ENCODE measurements around the gene MRPS18A. TPM values are rescaled to one million over a fixed set of nuclear protein-coding genes. Genes with fewer than 3 reads are reported as not detected.
A peak's percentile ranks its signal among the peaks of the same experiment; 100 is the strongest.

Gene MRPS18A
- total RNA-seq, 1 donor from 2014 or later, result 44.4 TPM

DNA sequence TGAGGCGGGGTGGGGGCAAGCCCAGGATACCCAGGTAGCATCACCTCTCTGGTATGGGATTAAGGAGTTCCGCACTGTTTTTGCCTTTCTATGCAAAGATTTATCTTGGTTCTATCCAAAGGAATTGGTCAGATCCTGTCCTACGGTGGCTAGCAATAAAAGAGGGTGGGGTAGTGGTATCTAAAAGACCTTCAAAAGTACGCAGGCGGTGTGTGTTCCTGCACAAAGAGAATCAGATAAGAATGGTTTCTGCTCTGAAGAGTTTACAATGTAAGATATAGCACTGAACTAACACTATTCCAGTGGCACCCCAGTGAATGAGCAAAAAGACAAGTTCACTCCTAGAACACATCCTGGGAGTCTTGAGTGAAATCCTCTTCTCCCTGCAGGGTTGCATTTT, 6.3 kb downstream of the MRPS18A start:
- Histone ChIP-seq H3K36me3 (ENCODE audit: control insufficient read depth in 3 of 3, insufficient read depth in 3 of 3, low read length in 3 of 3) (peaks cover 10 to 31% (median 13%) of the 10 kb centered on the region in 3 donors), H3K9me3 (ENCODE audit: control insufficient read depth in 3 of 3, low read length in 3 of 3) (no peaks in the 10 kb centered on the region), H3K4me1 (ENCODE audit: control insufficient read depth in 3 of 3, insufficient read depth in 3 of 3, low read length in 3 of 3) (peaks cover 47 to 92% (median 83%) of the 10 kb centered on the region in 3 donors), H3K27me3 (ENCODE audit: control insufficient read depth in 3 of 3, insufficient read depth in 3 of 3, low read length in 3 of 3) (no peaks in the 10 kb centered on the region), H3K9ac (ENCODE audit: low read depth in 1 of 3, low read length in 3 of 3) (no peak overlapping the region), H3K4me3 (ENCODE audit: low read length in 3 of 3) (no peak overlapping the region), H3K27ac (ENCODE audit: low read depth, low read length) (no peak overlapping the region)

DNA sequence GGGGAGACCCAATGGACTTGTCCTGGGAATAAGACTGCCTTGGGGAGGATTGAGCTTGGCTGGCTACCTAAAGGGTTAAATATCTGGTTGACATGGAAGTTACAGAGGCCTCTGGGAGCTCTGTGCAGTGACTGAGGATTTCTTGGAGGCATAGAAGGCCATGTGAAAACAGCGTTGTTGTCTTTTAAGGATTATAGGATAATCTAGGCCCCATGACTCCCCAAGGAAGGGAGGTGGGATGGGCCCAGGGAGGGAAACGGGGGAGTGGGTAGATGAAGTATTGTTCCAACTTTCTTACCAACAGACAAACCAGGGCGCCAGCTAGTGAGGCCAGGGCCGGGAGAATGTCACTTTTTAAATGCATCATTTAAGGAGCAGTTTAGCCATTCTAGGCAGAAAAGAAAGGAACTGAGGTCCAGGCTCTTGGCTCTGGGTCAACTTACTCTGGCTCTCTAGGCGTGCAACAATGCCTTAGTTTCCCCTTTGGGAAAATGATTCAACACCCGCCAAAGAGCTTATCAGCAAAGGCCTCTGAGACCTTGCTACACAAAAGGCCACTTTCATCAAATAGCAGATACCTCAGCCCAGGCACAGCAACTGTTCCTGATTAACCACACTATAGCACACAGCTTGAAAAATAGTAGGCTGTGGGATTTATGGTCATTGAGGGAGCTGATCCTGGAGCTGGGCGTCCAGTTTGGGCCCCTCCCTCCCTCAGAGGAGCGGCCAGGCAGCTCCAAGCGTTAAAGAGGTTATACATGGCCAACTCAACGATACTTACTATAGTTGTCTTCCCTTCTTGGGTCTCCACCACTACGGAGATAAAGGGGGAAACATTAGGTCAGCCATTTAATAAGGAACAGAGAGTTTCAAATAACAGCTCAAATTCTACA, 7.0 kb downstream of the MRPS18A start:
- H3K9me3 ChIP-seq (ENCODE audit: control insufficient read depth in 3 of 3, low read length in 3 of 3), result no peaks in the 10 kb centered on the region
- peaks cover 10 to 34% (median 13%) of the 10 kb centered on the region in 3 donors for H3K36me3 ChIP-seq (ENCODE audit: control insufficient read depth in 3 of 3, insufficient read depth in 3 of 3, low read length in 3 of 3)
- peaks cover 51 to 93% (median 89%) of the 10 kb centered on the region in 3 donors for H3K4me1 ChIP-seq (ENCODE audit: control insufficient read depth in 3 of 3, insufficient read depth in 3 of 3, low read length in 3 of 3)
- no peaks in the 10 kb centered on the region for H3K27me3 ChIP-seq (ENCODE audit: control insufficient read depth in 3 of 3, insufficient read depth in 3 of 3, low read length in 3 of 3)
- no peak overlapping the region for H3K9ac ChIP-seq (ENCODE audit: low read depth in 1 of 3, low read length in 3 of 3)
- H3K4me3 ChIP-seq (ENCODE audit: low read length in 3 of 3), result no peak overlapping the region
- no peak overlapping the region for H3K27ac ChIP-seq (ENCODE audit: low read depth, low read length)

- Histone ChIP-seq H3K4me3 (ENCODE audit: low read length in 3 of 3) (no peak overlapping the region), H3K9ac (ENCODE audit: low read depth in 1 of 3, low read length in 3 of 3) (peak overlapping the region; percentile 1 to 75 (median 9)), H3K9me3 (ENCODE audit: control insufficient read depth in 3 of 3, low read length in 3 of 3) (no peaks in the 10 kb centered on the region), H3K27ac (ENCODE audit: low read depth, low read length) (peak overlapping the region; percentile 86), H3K36me3 (ENCODE audit: control insufficient read depth in 3 of 3, insufficient read depth in 3 of 3, low read length in 3 of 3) (peaks cover 19 to 49% (median 27%) of the 10 kb centered on the region in 3 donors), H3K27me3 (ENCODE audit: control insufficient read depth in 3 of 3, insufficient read depth in 3 of 3, low read length in 3 of 3) (no peaks in the 10 kb centered on the region), H3K4me1 (ENCODE audit: control insufficient read depth in 3 of 3, insufficient read depth in 3 of 3, low read length in 3 of 3) (peaks cover 60 to 96% (median 95%) of the 10 kb centered on the region in 3 donors)
These were observed 8.5 kb downstream of the MRPS18A start for GRCh38 chr6:43679057-43679456.

- Histone ChIP-seq H3K27ac (ENCODE audit: low read depth, low read length) (peak overlapping the region; percentile 86), H3K27me3 (ENCODE audit: control insufficient read depth in 3 of 3, insufficient read depth in 3 of 3, low read length in 3 of 3) (no peaks in the 10 kb centered on the region), H3K36me3 (ENCODE audit: control insufficient read depth in 3 of 3, insufficient read depth in 3 of 3, low read length in 3 of 3) (peaks cover 24 to 54% (median 30%) of the 10 kb centered on the region in 3 donors), H3K9ac (ENCODE audit: low read depth in 1 of 3, low read length in 3 of 3) (peak overlapping the region; percentile 1 to 75 (median 9)), H3K9me3 (ENCODE audit: control insufficient read depth in 3 of 3, low read length in 3 of 3) (no peaks in the 10 kb centered on the region), H3K4me3 (ENCODE audit: low read length in 3 of 3) (no peak overlapping the region), H3K4me1 (ENCODE audit: control insufficient read depth in 3 of 3, insufficient read depth in 3 of 3, low read length in 3 of 3) (peaks cover 67 to 96% (median 95%) of the 10 kb centered on the region in 3 donors)
These were observed 9.2 kb downstream of the MRPS18A start for GRCh38 chr6:43678341-43678740.

GRCh38 chr6:43677759-43678158, 9.8 kb downstream of the MRPS18A start:
- Histone ChIP-seq H3K9ac (ENCODE audit: low read depth in 1 of 3, low read length in 3 of 3) (peak overlapping the region; percentile 24 to 77 (median 52)), H3K9me3 (ENCODE audit: control insufficient read depth in 3 of 3, low read length in 3 of 3) (no peaks in the 10 kb centered on the region), H3K27ac (ENCODE audit: low read depth, low read length) (peak overlapping the region; percentile 86), H3K27me3 (ENCODE audit: control insufficient read depth in 3 of 3, insufficient read depth in 3 of 3, low read length in 3 of 3) (no peaks in the 10 kb centered on the region), H3K4me1 (ENCODE audit: control insufficient read depth in 3 of 3, insufficient read depth in 3 of 3, low read length in 3 of 3) (peaks cover 67 to 96% (median 94%) of the 10 kb centered on the region in 3 donors), H3K4me3 (ENCODE audit: low read length in 3 of 3) (peak overlapping the region in 1 of 3 donors; percentile 58), H3K36me3 (ENCODE audit: control insufficient read depth in 3 of 3, insufficient read depth in 3 of 3, low read length in 3 of 3) (peaks cover 24 to 54% (median 30%) of the 10 kb centered on the region in 3 donors)

DNA sequence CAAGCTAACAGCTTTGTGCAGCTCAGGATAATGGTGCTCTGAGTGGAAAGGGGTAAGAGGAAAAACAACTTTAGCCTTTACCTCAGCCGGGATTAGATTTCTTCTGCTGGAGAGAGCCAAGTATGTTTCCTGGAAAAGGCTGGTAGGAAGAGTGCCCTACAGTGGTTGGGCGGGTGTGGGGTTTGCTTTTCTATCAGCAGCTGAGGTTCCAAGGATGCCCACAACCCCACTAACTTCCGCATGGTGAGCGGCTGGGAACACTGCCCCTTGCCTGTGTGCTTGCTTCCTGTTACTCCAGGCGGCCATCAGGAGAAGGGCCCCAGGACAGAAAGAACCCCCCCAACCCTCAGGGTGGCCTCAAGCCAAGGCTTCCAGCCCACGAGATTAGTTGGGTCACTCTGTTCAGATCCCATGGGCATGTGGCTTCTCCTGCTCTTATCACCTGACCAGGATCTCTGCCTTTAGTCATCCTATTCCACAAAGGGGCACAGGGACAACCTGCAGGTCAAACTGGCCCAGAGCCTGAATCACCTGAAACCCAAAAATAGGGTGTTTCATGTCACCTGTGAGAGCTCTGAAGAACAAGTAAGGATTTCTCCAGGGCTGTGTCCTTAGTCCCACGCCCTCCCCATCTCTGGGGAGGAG, 10.5 kb downstream of the MRPS18A start:
- Histone ChIP-seq H3K27ac (ENCODE audit: low read depth, low read length) (peak overlapping the region; percentile 86), H3K27me3 (ENCODE audit: control insufficient read depth in 3 of 3, insufficient read depth in 3 of 3, low read length in 3 of 3) (no peaks in the 10 kb centered on the region), H3K4me3 (ENCODE audit: low read length in 3 of 3) (peak overlapping the region in 1 of 3 donors; percentile 58), H3K9me3 (ENCODE audit: control insufficient read depth in 3 of 3, low read length in 3 of 3) (no peaks in the 10 kb centered on the region), H3K36me3 (ENCODE audit: control insufficient read depth in 3 of 3, insufficient read depth in 3 of 3, low read length in 3 of 3) (peaks cover 26 to 55% (median 30%) of the 10 kb centered on the region in 3 donors), H3K9ac (ENCODE audit: low read depth in 1 of 3, low read length in 3 of 3) (peak overlapping the region; percentile 52 to 77 (median 75)), H3K4me1 (ENCODE audit: control insufficient read depth in 3 of 3, insufficient read depth in 3 of 3, low read length in 3 of 3) (peaks cover 67 to 96% (median 94%) of the 10 kb centered on the region in 3 donors)

DNA sequence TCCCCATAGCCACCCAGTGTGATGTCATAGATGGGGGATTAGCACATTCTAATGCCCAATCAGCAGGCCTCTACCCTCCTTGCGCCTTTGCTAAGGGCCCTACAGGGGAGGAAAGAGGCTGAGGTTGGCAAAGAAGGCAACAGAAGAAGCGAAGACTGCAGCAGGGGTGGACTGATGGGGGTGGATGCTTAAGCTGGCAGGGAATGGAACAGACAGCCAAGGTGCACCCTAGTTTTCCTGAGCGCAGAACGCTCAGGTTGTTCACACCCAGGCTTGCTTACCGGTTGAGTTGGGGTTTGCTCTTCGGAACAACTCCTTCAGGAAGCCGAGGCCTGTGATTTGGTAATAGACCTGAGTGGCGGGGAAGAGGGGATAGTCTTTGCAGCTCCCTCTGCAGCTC, 12.7 kb downstream of the MRPS18A start:
- Histone ChIP-seq H3K9ac (ENCODE audit: low read depth in 1 of 3, low read length in 3 of 3) (peak overlapping the region in 1 of 3 donors; percentile 36), H3K4me3 (ENCODE audit: low read length in 3 of 3) (no peak overlapping the region)

DNA sequence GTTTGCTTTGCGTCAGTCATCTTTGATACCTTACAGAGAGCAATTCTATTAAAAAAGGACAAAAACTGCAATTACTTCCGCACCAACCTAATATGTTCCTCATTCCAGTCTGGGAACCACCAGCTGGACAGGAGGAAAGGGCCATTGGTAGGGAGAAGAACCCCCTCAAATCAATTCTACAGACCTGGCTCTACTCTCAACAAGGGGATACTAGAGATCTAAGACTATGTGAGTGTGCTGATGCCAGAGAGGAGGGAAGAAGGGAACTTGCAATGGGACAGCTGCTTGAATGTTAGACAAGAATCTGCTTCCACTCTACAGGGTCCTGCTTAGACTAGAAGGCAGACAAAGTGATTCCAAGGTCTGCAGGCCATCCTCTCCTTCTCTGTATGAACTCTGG, 13.3 kb downstream of the MRPS18A start:
- H3K27me3 ChIP-seq (ENCODE audit: control insufficient read depth in 3 of 3, insufficient read depth in 3 of 3, low read length in 3 of 3), result no peaks in the 10 kb centered on the region
- no peaks in the 10 kb centered on the region for H3K9me3 ChIP-seq (ENCODE audit: control insufficient read depth in 3 of 3, low read length in 3 of 3)
- peak overlapping the region in 1 of 3 donors; percentile 70 for H3K9ac ChIP-seq (ENCODE audit: low read depth in 1 of 3, low read length in 3 of 3)
- H3K36me3 ChIP-seq (ENCODE audit: control insufficient read depth in 3 of 3, insufficient read depth in 3 of 3, low read length in 3 of 3), result peaks cover 42 to 61% (median 47%) of the 10 kb centered on the region in 3 donors
- no peak overlapping the region for H3K4me3 ChIP-seq (ENCODE audit: low read length in 3 of 3)
- H3K27ac ChIP-seq (ENCODE audit: low read depth, low read length), result no peak overlapping the region
- H3K4me1 ChIP-seq (ENCODE audit: control insufficient read depth in 3 of 3, insufficient read depth in 3 of 3, low read length in 3 of 3), result peaks cover 85 to 99% (median 97%) of the 10 kb centered on the region in 3 donors

More for the DNA sequence above, 12.7 kb downstream of the MRPS18A start:
- H3K36me3 ChIP-seq (ENCODE audit: control insufficient read depth in 3 of 3, insufficient read depth in 3 of 3, low read length in 3 of 3), result peaks cover 42 to 63% (median 48%) of the 10 kb centered on the region in 3 donors
- no peaks in the 10 kb centered on the region for H3K9me3 ChIP-seq (ENCODE audit: control insufficient read depth in 3 of 3, low read length in 3 of 3)
- H3K4me1 ChIP-seq (ENCODE audit: control insufficient read depth in 3 of 3, insufficient read depth in 3 of 3, low read length in 3 of 3), result peaks cover 84 to 98% (median 97%) of the 10 kb centered on the region in 3 donors
- no peak overlapping the region for H3K27ac ChIP-seq (ENCODE audit: low read depth, low read length)
- no peaks in the 10 kb centered on the region for H3K27me3 ChIP-seq (ENCODE audit: control insufficient read depth in 3 of 3, insufficient read depth in 3 of 3, low read length in 3 of 3)

GRCh38 chr6:43673444-43674084, 14.0 kb downstream of the MRPS18A start:
- no peaks in the 10 kb centered on the region for H3K9me3 ChIP-seq (ENCODE audit: control insufficient read depth in 3 of 3, low read length in 3 of 3)
- H3K4me1 ChIP-seq (ENCODE audit: control insufficient read depth in 3 of 3, insufficient read depth in 3 of 3, low read length in 3 of 3), result peaks cover 85 to 99% (median 97%) of the 10 kb centered on the region in 3 donors
- no peak overlapping the region for H3K4me3 ChIP-seq (ENCODE audit: low read length in 3 of 3)
- peak overlapping the region in 1 of 3 donors; percentile 70 for H3K9ac ChIP-seq (ENCODE audit: low read depth in 1 of 3, low read length in 3 of 3)
- H3K27ac ChIP-seq (ENCODE audit: low read depth, low read length), result no peak overlapping the region
- H3K27me3 ChIP-seq (ENCODE audit: control insufficient read depth in 3 of 3, insufficient read depth in 3 of 3, low read length in 3 of 3), result no peaks in the 10 kb centered on the region
- H3K36me3 ChIP-seq (ENCODE audit: control insufficient read depth in 3 of 3, insufficient read depth in 3 of 3, low read length in 3 of 3), result peaks cover 42 to 61% (median 47%) of the 10 kb centered on the region in 3 donors
